ENCODE measurements around the gene S100A4.

Gene S100A4

GRCh38 chr1:153546796-153547559 is 1.4 kb upstream of the S100A4 start:
- Histone ChIP-seq H4K20me1 (ENCODE audit: insufficient read depth, low read length, poor library complexity, severe bottlenecking) (peaks cover 25% of the 10 kb centered on the region), H3K9me3 (ENCODE audit: insufficient read depth, low read depth, low read length) (no peaks in the 10 kb centered on the region), H3K9me2 (replicated peaks; ENCODE audit: low read depth, low read length) (no peaks in the 10 kb centered on the region), H2AFZ (ENCODE audit: low read length) (no peak overlapping the region), H3F3A (ENCODE audit: low read depth) (peaks cover 10% of the 10 kb centered on the region), H3K4me2 (ENCODE audit: low read depth, low read length, poor library complexity, severe bottlenecking) (peak overlapping the region; percentile 98), H3K27me3 (ENCODE audit: insufficient read depth, low read length, poor library complexity, severe bottlenecking) (no peaks in the 10 kb centered on the region), H3K4me3 (ENCODE audit: low read length, poor library complexity, severe bottlenecking) (peak overlapping the region; percentile 89), H3K9ac (ENCODE audit: low read depth, low read length, poor library complexity, severe bottlenecking) (peak overlapping the region; percentile 95), H3K36me3 (ENCODE audit: insufficient read depth, low read length) (peaks cover 13% of the 10 kb centered on the region; the same call in 1 of the 2 replicates), H3K79me2 (ENCODE audit: insufficient read depth, low read length) (peaks cover 32% of the 10 kb centered on the region), H3K4me1 (ENCODE audit: insufficient read depth, low read length, poor library complexity, severe bottlenecking) (peaks cover 76% of the 10 kb centered on the region)
- TF ChIP-seq EZH2phosphoT487 (IDR thresholded peaks at IDR 0.05; ENCODE audit: borderline replicate concordance), result no peak
- TF ChIP-seq, protein P1, sequence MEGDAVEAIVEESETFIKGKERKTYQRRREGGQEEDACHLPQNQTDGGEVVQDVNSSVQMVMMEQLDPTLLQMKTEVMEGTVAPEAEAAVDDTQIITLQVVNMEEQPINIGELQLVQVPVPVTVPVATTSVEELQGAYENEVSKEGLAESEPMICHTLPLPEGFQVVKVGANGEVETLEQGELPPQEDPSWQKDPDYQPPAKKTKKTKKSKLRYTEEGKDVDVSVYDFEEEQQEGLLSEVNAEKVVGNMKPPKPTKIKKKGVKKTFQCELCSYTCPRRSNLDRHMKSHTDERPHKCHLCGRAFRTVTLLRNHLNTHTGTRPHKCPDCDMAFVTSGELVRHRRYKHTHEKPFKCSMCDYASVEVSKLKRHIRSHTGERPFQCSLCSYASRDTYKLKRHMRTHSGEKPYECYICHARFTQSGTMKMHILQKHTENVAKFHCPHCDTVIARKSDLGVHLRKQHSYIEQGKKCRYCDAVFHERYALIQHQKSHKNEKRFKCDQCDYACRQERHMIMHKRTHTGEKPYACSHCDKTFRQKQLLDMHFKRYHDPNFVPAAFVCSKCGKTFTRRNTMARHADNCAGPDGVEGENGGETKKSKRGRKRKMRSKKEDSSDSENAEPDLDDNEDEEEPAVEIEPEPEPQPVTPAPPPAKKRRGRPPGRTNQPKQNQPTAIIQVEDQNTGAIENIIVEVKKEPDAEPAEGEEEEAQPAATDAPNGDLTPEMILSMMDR (conservative IDR thresholded peaks at IDR 0.05; ENCODE audit: low read length), result no peak

- peak overlapping the region; percentile 98 for H3K4me2 ChIP-seq (ENCODE audit: low read depth, low read length, poor library complexity, severe bottlenecking)
- H3K4me1 ChIP-seq (ENCODE audit: insufficient read depth, low read length, poor library complexity, severe bottlenecking), result peaks cover 82% of the 10 kb centered on the region
Measured at GRCh38 chr1:153546371-153546770, 765 bp upstream of the S100A4 start.

GRCh38 chr1:153544453-153545066 is 1.0 kb downstream of the S100A4 start:
- no peak overlapping the region for H2AFZ ChIP-seq (ENCODE audit: low read length)
- TF ChIP-seq EZH2phosphoT487 (IDR thresholded peaks at IDR 0.05; ENCODE audit: borderline replicate concordance), result no peak
- TF ChIP-seq, protein P1 (conservative IDR thresholded peaks at IDR 0.05; ENCODE audit: low read length), result no peak
- no peaks in the 10 kb centered on the region for H3K27me3 ChIP-seq (ENCODE audit: insufficient read depth, low read length, poor library complexity, severe bottlenecking)
- H3K9ac ChIP-seq (ENCODE audit: low read depth, low read length, poor library complexity, severe bottlenecking), result peak overlapping the region; percentile 95
- peaks cover 91% of the 10 kb centered on the region for H3K4me1 ChIP-seq (ENCODE audit: insufficient read depth, low read length, poor library complexity, severe bottlenecking)
- H3K9me3 ChIP-seq (ENCODE audit: insufficient read depth, low read depth, low read length), result no peaks in the 10 kb centered on the region
- peak overlapping the region; percentile 89 for H3K4me3 ChIP-seq (ENCODE audit: low read length, poor library complexity, severe bottlenecking)
- H3K4me2 ChIP-seq (ENCODE audit: low read depth, low read length, poor library complexity, severe bottlenecking), result peak overlapping the region; percentile 98
- H3K36me3 ChIP-seq (ENCODE audit: insufficient read depth, low read length), result peaks cover 13% of the 10 kb centered on the region; the same call in 1 of the 2 replicates
- H3K79me2 ChIP-seq (ENCODE audit: insufficient read depth, low read length), result peaks cover 32% of the 10 kb centered on the region
- H4K20me1 ChIP-seq (ENCODE audit: insufficient read depth, low read length, poor library complexity, severe bottlenecking), result peaks cover 25% of the 10 kb centered on the region
- peaks cover 18% of the 10 kb centered on the region for H3F3A ChIP-seq (ENCODE audit: low read depth)
- no peaks in the 10 kb centered on the region for H3K9me2 ChIP-seq (replicated peaks; ENCODE audit: low read depth, low read length)

More at GRCh38 chr1:153546371-153546770, 765 bp upstream of the S100A4 start:
- H3K79me2 ChIP-seq (ENCODE audit: insufficient read depth, low read length), result peaks cover 32% of the 10 kb centered on the region
- no peak overlapping the region for H2AFZ ChIP-seq (ENCODE audit: low read length)
- peaks cover 13% of the 10 kb centered on the region for H3F3A ChIP-seq (ENCODE audit: low read depth)
- H3K27me3 ChIP-seq (ENCODE audit: insufficient read depth, low read length, poor library complexity, severe bottlenecking), result no peaks in the 10 kb centered on the region
- H3K9me3 ChIP-seq (ENCODE audit: insufficient read depth, low read depth, low read length), result no peaks in the 10 kb centered on the region
- no peaks in the 10 kb centered on the region for H3K9me2 ChIP-seq (replicated peaks; ENCODE audit: low read depth, low read length)
- peaks cover 25% of the 10 kb centered on the region for H4K20me1 ChIP-seq (ENCODE audit: insufficient read depth, low read length, poor library complexity, severe bottlenecking)
- TF ChIP-seq, protein P1 (conservative IDR thresholded peaks at IDR 0.05; ENCODE audit: low read length), result no peak
- TF ChIP-seq EZH2phosphoT487 (IDR thresholded peaks at IDR 0.05; ENCODE audit: borderline replicate concordance), result no peak
- H3K9ac ChIP-seq (ENCODE audit: low read depth, low read length, poor library complexity, severe bottlenecking), result peak overlapping the region; percentile 95
- H3K4me3 ChIP-seq (ENCODE audit: low read length, poor library complexity, severe bottlenecking), result peak overlapping the region; percentile 89
- peaks cover 13% of the 10 kb centered on the region; the same call in 1 of the 2 replicates for H3K36me3 ChIP-seq (ENCODE audit: insufficient read depth, low read length)

Measured in Loucy (cell line).